OCI-LY7 (cell line): ENCODE measurements around the gene ZC3H11A. TPM values are rescaled to one million over a fixed set of nuclear protein-coding genes. Genes with fewer than 3 reads are reported as not detected.
A peak's percentile ranks its signal among the peaks of the same experiment; 100 is the strongest.
"Not testable (repeated sequence)": the region's sequence is repeated elsewhere in the genome, so short reads cannot be mapped to it uniquely, and the experiment has no call there.

Source experiments
- BruUV-seq: library from RNA; stranded (reverse); fragments of 400-500 nt; replicated peaks from 2 replicates; lab custom pipeline; 2021; lab: Mats Ljungman, UMichigan
- CTCF ChIA-PET: fragments of 300-600 bp; sonication (Branson Sonifier 250); formaldehyde crosslinking; loops from one replicate; lab custom pipeline; 2022; ENCODE audit warnings: antibody characterized with exemption; ENCODE audit not compliant: unreplicated experiment; lab: Charles Lee
- POLR2A ChIA-PET: fragments of 300-600 bp; sonication (Branson Sonifier 250); formaldehyde crosslinking; loops from one replicate; lab custom pipeline; 2022; ENCODE audit warnings: antibody characterized with exemption; lab: Charles Lee
- DNase-seq: peaks from one replicate; pipeline ENCODE4 v3.0.0-alpha.2; 2015; ENCODE audit warnings: low spot score
- H2AFZ ChIP-seq: fragments of 200-600 bp; sonication (generic), shearing (Covaris generic); 2 replicates; pipeline ENCODE4 v1.6.1; 2014; ENCODE audit warnings: mild to moderate bottlenecking, antibody characterized with exemption, low read length, moderate library complexity
- H3K27ac ChIP-seq: fragments of 200-600 bp; sonication (generic); 2 replicates; pipeline ENCODE4 v1.5.1; 2014; ENCODE audit warnings: mixed run types, low read depth, mild to moderate bottlenecking, moderate library complexity, low read length, inconsistent platforms; ENCODE audit not compliant: poor library complexity, severe bottlenecking
- H3K36me3 ChIP-seq: fragments of 200-600 bp; sonication (generic); 2 replicates; pipeline ENCODE4 v1.6.1; 2014; ENCODE audit warnings: mild to moderate bottlenecking, antibody characterized with exemption, low read length, moderate library complexity, mixed read lengths; ENCODE audit not compliant: insufficient read depth
- H3K4me1 ChIP-seq: fragments of 200-600 bp; sonication (generic); 2 replicates; pipeline ENCODE4 v1.5.1; 2014; ENCODE audit warnings: mild to moderate bottlenecking, low read length; ENCODE audit not compliant: insufficient read depth, poor library complexity, severe bottlenecking
- H3K4me2 ChIP-seq: fragments of 200-600 bp; sonication (generic); 2 replicates; pipeline ENCODE4 v1.6.1; 2014; ENCODE audit warnings: mild to moderate bottlenecking, low read length
- H3K4me3 ChIP-seq: fragments of 200-600 bp; sonication (generic); 2 replicates; pipeline ENCODE4 v1.5.1; 2014; ENCODE audit warnings: mild to moderate bottlenecking, low read depth, low read length; ENCODE audit not compliant: poor library complexity, severe bottlenecking
- H3K79me2 ChIP-seq: fragments of 200-600 bp; sonication (generic); 2 replicates; pipeline ENCODE4 v1.6.1; 2016; ENCODE audit warnings: low read depth, mild to moderate bottlenecking, low read length, moderate library complexity, mixed read lengths; ENCODE audit not compliant: insufficient read depth
- H3K9me2 ChIP-seq: fragments of 200-600 bp; sonication (generic); 2 replicates; pipeline ENCODE4 v1.6.1; 2016; ENCODE audit warnings: mild to moderate bottlenecking, low read length, mixed read lengths; ENCODE audit not compliant: insufficient read depth
- H3K9me3 ChIP-seq: fragments of 200-600 bp; sonication (generic); 2 replicates; pipeline ENCODE4 v1.6.1; 2014; ENCODE audit warnings: mild to moderate bottlenecking, mixed run types, low read length, mixed read lengths
- H4K20me1 ChIP-seq: fragments of 200-600 bp; sonication (generic); 2 replicates; pipeline ENCODE4 v1.6.1; 2014; ENCODE audit warnings: mild to moderate bottlenecking, antibody characterized with exemption, low read length, moderate library complexity, mixed read lengths; ENCODE audit not compliant: insufficient read depth
- EZH2phosphoT487 ChIP-seq: fragments of 200-600 bp; sonication (generic); IDR thresholded peaks from 2 replicates; pipeline ENCODE4 v1.6.1; 2018; ENCODE audit warnings: low read depth, borderline replicate concordance, mild to moderate bottlenecking, mixed run types, antibody characterized with exemption, low read length, moderate library complexity, mixed read lengths
- intact Hi-C: fragments of 100-400 bp; cut with micrococcal nuclease; formaldehyde crosslinking; loops from one replicate; pipeline ENCODE4 v1.10.0; 2022; ENCODE audit not compliant: unreplicated experiment
- total RNA-seq, 2 experiments: library from RNA; depleted of rRNA in 1 of 2; stranded (reverse); fragments of >200 nt in 1 of 2; shearing (Covaris generic) in 1 of 2; gene quantifications; 2 replicates each; pipeline ENCODE4 v1.2.3, GENCODE V29; 2014 to 2022
- TF ChIP-seq, protein P1 (sequence below): fragments of 200-600 bp; sonication (generic); conservative IDR thresholded peaks from 2 replicates; pipeline ENCODE4 v1.5.1; 2014; ENCODE audit warnings: mild to moderate bottlenecking, antibody characterized with exemption, low read length, moderate library complexity, mixed read lengths

Gene ZC3H11A
- total RNA-seq, 2 experiments from 2014 or later: 113 to 143 TPM

DNA sequence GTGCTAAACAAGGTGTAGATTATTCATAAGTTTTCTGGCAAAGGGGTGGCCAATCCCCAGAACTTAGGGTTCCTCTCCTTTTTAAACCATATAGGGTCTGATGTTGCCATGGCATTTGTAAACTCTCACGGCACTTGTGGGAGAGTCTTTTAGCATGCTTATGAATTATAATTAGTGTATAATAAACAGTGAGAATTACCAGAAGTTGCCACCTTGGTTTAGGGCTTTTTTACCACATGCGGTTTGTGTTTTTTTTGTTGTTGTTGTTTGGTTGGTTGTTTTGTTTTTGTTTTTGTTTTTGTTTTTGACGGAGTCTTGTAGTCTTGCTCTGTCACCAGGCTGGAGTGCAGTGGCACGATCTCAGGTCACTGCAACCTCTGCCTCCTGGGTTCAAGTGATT is 39.4 kb upstream of the ZC3H11A start:
- BruUV-seq: no TSS peak
- Histone ChIP-seq H3K4me1 (peaks cover 76% of the 10 kb centered on the region), H3K79me2 (no peaks in the 10 kb centered on the region; the same call in 1 of the 2 replicates), H3K9me3 (no peaks in the 10 kb centered on the region; the same call in 1 of the 2 replicates), H3K27ac (peak overlapping the region; percentile 98), H3K36me3 (no peaks in the 10 kb centered on the region), H4K20me1 (no peaks in the 10 kb centered on the region), H2AFZ (peak overlapping the region; percentile 89), H3K4me3 (peak overlapping the region; percentile 36), H3K4me2 (peak overlapping the region; percentile 81), H3K9me2 (no peaks in the 10 kb centered on the region)
- no peak for DNase-seq
- intact Hi-C loops: no loop called here
- TF ChIP-seq, protein P1, sequence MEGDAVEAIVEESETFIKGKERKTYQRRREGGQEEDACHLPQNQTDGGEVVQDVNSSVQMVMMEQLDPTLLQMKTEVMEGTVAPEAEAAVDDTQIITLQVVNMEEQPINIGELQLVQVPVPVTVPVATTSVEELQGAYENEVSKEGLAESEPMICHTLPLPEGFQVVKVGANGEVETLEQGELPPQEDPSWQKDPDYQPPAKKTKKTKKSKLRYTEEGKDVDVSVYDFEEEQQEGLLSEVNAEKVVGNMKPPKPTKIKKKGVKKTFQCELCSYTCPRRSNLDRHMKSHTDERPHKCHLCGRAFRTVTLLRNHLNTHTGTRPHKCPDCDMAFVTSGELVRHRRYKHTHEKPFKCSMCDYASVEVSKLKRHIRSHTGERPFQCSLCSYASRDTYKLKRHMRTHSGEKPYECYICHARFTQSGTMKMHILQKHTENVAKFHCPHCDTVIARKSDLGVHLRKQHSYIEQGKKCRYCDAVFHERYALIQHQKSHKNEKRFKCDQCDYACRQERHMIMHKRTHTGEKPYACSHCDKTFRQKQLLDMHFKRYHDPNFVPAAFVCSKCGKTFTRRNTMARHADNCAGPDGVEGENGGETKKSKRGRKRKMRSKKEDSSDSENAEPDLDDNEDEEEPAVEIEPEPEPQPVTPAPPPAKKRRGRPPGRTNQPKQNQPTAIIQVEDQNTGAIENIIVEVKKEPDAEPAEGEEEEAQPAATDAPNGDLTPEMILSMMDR: no peak
- CTCF ChIA-PET: interaction anchor here (0.6 kb wide), 1 partner anchor 937 kb away, joined by 3 read pairs; no protein-coding TSS in a partner anchor
- POLR2A ChIA-PET: interaction anchor here (0.6 to 8.9 kb wide), 4 partner anchors 9 to 810 kb away, joined by 4 to 84 read pairs (median 38); partner anchors contain the start of gene LAX1

DNA sequence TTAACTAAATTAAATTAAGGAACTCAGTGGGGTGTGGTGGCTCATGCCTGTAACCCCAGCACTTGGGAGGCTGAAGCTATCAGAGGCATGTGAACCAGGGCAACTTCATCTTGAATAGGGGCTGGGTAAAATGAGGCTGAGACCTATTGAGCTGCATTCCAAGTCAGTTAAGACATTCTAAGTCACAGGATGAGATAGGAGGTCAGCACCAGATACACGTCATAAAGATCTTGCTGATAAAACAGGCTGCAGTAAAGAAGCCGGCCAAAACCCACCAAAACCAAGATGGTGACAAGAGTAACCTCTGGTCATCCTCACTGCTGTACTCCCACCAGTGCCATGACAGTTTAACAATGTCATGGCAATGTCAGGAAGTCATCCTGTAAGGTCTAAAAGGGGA is 36.7 kb upstream of the ZC3H11A start:
- Histone ChIP-seq H3K4me2 (peak overlapping the region; percentile 55), H3K4me1 (peaks cover 73% of the 10 kb centered on the region), H3K27ac (peak overlapping the region; percentile 52), H2AFZ (peak overlapping the region; percentile 63; the same call in 1 of the 2 replicates)
- BruUV-seq, H3K9me3 ChIP-seq, intact Hi-C loops, H4K20me1 ChIP-seq, H3K9me2 ChIP-seq, H3K4me3 ChIP-seq, H3K79me2 ChIP-seq, H3K36me3 ChIP-seq, CTCF ChIA-PET, DNase-seq: not testable (repeated sequence)
- POLR2A ChIA-PET: interaction anchor here (8.9 kb wide), 1 partner anchor 18 kb away, joined by 70 read pairs; no protein-coding TSS in a partner anchor

DNA sequence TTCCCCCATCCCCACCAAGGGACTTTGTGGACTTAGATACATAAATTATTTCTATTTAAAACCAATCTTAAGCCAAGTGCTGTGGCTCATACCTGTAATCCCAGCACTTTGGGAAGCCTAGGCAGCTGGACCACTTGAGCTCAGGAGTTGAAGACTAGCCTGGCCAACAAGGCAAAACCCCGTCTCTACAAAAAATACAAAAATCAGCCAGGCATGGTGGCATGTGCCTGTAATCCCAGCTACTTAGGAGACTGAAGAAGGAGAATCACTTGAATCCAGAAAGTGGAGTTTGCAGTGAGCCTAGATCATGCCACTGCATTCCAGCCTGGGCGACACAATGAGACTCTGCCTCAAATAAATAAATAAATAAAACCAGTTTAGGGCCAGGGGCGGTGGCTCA is 34.9 kb upstream of the ZC3H11A start:
- H3K79me2 ChIP-seq: peaks cover 4% of the 10 kb centered on the region
- H3K4me1 ChIP-seq: peaks cover 66% of the 10 kb centered on the region
- H4K20me1 ChIP-seq: no peaks in the 10 kb centered on the region
- H3K9me2 ChIP-seq: no peaks in the 10 kb centered on the region
- H2AFZ ChIP-seq: peak overlapping the region; percentile 86
- H3K36me3 ChIP-seq: no peaks in the 10 kb centered on the region
- POLR2A ChIA-PET: interaction anchor here (0.8 to 1.0 kb wide), 3 partner anchors 11 to 57 kb away, joined by 3 to 6 read pairs (median 5); no protein-coding TSS in a partner anchor
- no peak for DNase-seq
- no TSS peak for BruUV-seq
- peak overlapping the region; percentile 52 for H3K27ac ChIP-seq
- CTCF ChIA-PET: no interaction called here
- intact Hi-C loops: loop anchor here (10.0 kb wide), 1 partner anchor 764 kb away; no protein-coding TSS in a partner anchor
- H3K9me3 ChIP-seq: no peaks in the 10 kb centered on the region; the same call in 1 of the 2 replicates
- TF ChIP-seq, protein P1: no peak
- no peak for TF ChIP-seq EZH2phosphoT487
- peak overlapping the region; percentile 55 for H3K4me2 ChIP-seq
- H3K4me3 ChIP-seq: no peak overlapping the region

DNA sequence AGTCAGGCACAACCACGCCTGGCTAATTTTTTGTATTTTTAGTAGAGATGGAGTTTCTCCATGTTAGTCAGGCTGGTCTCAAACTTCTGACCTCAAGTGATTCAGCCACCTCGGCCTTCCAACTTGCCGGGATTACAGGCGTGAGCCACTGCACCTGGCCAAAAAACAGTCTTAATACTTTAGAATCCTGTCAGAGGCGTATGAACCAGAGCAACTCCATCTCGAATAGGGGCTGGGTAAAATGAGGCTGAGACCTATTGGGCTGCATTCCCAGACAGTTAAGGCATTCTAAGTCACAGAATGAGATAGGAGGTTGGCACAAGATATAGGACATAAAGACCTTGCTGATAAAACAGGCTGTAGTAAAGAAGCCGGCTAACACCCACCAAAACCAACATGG is 33.5 kb upstream of the ZC3H11A start:
- H3K4me2 ChIP-seq, H3K36me3 ChIP-seq, CTCF ChIA-PET, H3K9me2 ChIP-seq, H4K20me1 ChIP-seq, DNase-seq, H3K9me3 ChIP-seq, H3K4me3 ChIP-seq, BruUV-seq: not testable (repeated sequence)
- peak overlapping the region; percentile 25 for H3K27ac ChIP-seq
- intact Hi-C loops: loop anchor here (10.0 kb wide), 1 partner anchor 763 kb away; no protein-coding TSS in a partner anchor
- H3K79me2 ChIP-seq: peaks cover 19% of the 10 kb centered on the region
- POLR2A ChIA-PET: interaction anchor here (1.0 to 1.1 kb wide), 2 partner anchors 18 to 20 kb away, joined by 3 read pairs; no protein-coding TSS in a partner anchor
- peaks cover 53% of the 10 kb centered on the region for H3K4me1 ChIP-seq
- H2AFZ ChIP-seq: peak overlapping the region; percentile 32; the same call in 1 of the 2 replicates
